Peyer's patch (tissue), 4 donors: Measurements from ENCODE around the gene PDE10A. TPM values are rescaled to one million over a fixed set of nuclear protein-coding genes. Genes with fewer than 3 reads are reported as not detected.

Experiments
- DNase-seq, 3 donors: peaks; one replicate each; pipeline ENCODE4 v3.0.0-alpha.2; 2017 to 2019
- H3K27ac ChIP-seq, 4 donors: fragments of 200-600 bp; sonication (generic); one replicate each; pipeline ENCODE4 v1.5.1; 2016 to 2019
- H3K27me3 ChIP-seq, 2 donors: fragments of 200-600 bp; sonication (generic); one replicate each; pipeline ENCODE4 v1.5.1; 2019
- H3K36me3 ChIP-seq, 3 donors: fragments of 200-600 bp; sonication (generic); one replicate each; pipeline ENCODE4 v1.5.1; 2016 to 2019
- H3K4me1 ChIP-seq, 4 donors: fragments of 200-600 bp; sonication (generic); one replicate each; pipeline ENCODE4 v1.5.1; 2016 to 2019
- H3K4me3 ChIP-seq, 4 donors: fragments of 200-600 bp; sonication (generic); 1 replicate in 3 of 4; 2 replicates in 1 of 4; pipeline ENCODE4 v1.5.1; 2016 to 2019; ENCODE audit warnings: mild to moderate bottlenecking in 1 of 4
- H3K9me3 ChIP-seq, 4 donors: fragments of 200-600 bp; sonication (generic); one replicate each; pipeline ENCODE4 v1.5.1; 2016 to 2019; ENCODE audit warnings: mild to moderate bottlenecking in 1 of 4
- CTCF ChIP-seq, 6 experiments: fragments of 450-650 bp in 4 of 6; fragments of 200-600 bp in 2 of 6; sonication (generic) in 1 of 6; IDR thresholded peaks; one replicate each; pipeline ENCODE4 v1.5.1; 2017 to 2019; ENCODE audit warnings: antibody characterized with exemption in 6 of 6, mild to moderate bottlenecking in 3 of 6, moderate library complexity in 1 of 6
- POLR2A ChIP-seq, 2 donors: fragments of 450-650 bp; IDR thresholded peaks; one replicate each; pipeline ENCODE4 v1.5.1; 2017; ENCODE audit warnings: antibody characterized with exemption in 2 of 2, mild to moderate bottlenecking in 2 of 2, moderate library complexity in 2 of 2
- total RNA-seq, 4 donors: library from RNA; depleted of rRNA; stranded (reverse); fragments of >200 nt; gene quantifications; one replicate each; pipeline ENCODE4 v1.1.0, GENCODE V29; 2016

Gene PDE10A
- total RNA-seq, 4 donors from 2014 or later: 0.35 to 8.8 (median 6.0) TPM

DNA sequence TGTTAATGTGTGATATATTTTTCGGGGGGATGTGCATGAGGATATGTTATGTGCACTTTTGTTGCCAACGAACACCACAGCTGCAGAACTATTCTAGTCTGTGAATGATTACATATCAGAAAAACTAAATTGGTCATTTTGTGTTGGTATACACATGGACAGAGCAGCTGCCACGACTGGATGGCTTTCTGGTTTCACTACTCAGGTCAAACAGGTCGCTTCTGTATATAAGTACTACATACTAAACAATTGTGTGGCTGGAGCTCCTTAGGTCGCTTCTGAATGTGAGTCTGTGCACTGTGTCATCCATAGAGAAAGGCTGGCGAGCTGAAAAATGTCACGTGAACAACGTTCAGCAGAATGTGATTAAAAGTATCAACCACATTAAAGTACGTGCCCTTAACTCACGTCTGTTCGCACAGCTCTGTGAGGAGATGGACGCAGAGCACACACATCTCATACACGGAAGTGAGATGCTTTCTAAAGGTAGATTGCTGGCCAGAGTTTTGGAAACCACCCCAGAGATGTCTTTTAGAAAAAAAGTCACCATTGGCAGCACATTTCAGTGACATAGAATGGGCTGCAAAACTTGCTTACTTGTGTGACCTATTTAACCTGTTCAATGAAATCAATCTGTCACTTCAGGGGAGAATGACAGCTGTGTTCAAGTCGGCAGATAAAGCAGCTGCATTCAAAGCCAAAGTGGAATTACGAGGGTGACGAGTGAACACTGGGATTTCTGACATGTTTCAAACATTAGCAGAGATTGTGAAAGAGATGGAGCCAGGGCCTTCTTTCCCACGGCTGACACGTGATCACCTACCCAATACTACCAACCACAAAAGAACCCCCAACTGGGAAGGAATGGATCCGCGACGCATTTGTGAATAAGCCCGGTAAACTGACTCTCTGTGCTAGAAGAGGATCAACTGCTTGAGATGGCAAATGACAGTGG, 176.6 kb downstream of the PDE10A start:
- no peak for TF ChIP-seq CTCF (IDR thresholded peaks at IDR 0.05)
- TF ChIP-seq POLR2A (IDR thresholded peaks at IDR 0.05): no peak
- H3K4me1 ChIP-seq: no peaks in the 10 kb centered on the region
- no peaks in the 10 kb centered on the region for H3K27me3 ChIP-seq
- H3K9me3 ChIP-seq: peaks cover 0 to 4% (median 0%) of the 10 kb centered on the region in 4 donors
- no peak overlapping the region for H3K27ac ChIP-seq
- no peaks in the 10 kb centered on the region for H3K36me3 ChIP-seq
- H3K4me3 ChIP-seq: no peak overlapping the region
- no peak for DNase-seq

- Histone ChIP-seq H3K4me1 (no peaks in the 10 kb centered on the region), H3K27ac (no peak overlapping the region), H3K4me3 (no peak overlapping the region), H3K9me3 (no peaks in the 10 kb centered on the region), H3K36me3 (no peaks in the 10 kb centered on the region), H3K27me3 (no peaks in the 10 kb centered on the region)
- no peak for DNase-seq
- TF ChIP-seq POLR2A (IDR thresholded peaks at IDR 0.05): no peak
- TF ChIP-seq CTCF (IDR thresholded peaks at IDR 0.05): no peak
Observed at GRCh38 chr6:165484178-165484889, 178.7 kb downstream of the PDE10A start.

DNA sequence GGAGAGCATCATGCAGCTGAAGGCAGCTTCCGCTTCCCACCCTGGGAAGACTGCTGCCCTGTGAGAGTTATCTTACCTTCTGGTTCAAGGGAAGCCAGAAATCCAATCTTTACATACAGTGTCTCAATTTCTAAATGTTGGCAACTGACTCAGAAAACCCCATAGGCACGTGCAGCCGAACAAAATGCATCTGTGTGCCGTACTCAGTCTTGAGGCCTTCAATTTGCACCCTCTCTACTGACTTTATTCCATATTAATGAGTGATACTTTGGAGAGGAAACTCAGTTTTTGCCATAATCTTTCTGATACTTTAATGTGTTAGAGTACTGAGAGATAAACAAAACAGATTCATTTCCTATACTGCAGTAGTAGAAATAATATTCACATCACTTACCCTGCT, 181.1 kb downstream of the PDE10A start:
- Histone ChIP-seq H3K4me1 (no peaks in the 10 kb centered on the region), H3K4me3 (no peak overlapping the region), H3K27ac (no peak overlapping the region), H3K36me3 (no peaks in the 10 kb centered on the region), H3K9me3 (no peaks in the 10 kb centered on the region), H3K27me3 (no peaks in the 10 kb centered on the region)
- TF ChIP-seq POLR2A (IDR thresholded peaks at IDR 0.05) (no peak), CTCF (IDR thresholded peaks at IDR 0.05) (no peak)
- DNase-seq: no peak

DNA sequence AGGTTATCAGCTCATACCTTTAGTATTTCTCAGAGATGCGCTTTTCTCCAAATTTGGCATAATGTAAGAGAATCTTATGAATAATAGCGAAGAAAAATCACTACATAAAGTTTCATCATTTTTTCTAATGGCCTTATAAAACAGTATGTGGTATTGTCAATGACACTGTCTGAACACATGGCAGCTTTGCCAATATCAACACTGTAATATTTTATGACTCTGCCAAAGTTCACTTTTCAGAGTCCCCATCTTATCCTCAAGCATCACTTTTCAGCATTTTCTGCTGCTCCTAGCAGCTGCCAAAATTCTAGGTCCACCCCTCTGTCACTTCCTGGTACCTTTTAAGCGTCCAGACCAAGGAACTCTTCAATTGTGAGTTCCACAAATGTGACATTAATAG, 182.1 kb downstream of the PDE10A start:
- TF ChIP-seq CTCF (IDR thresholded peaks at IDR 0.05): no peak
- TF ChIP-seq POLR2A (IDR thresholded peaks at IDR 0.05): no peak
- no peaks in the 10 kb centered on the region for H3K9me3 ChIP-seq
- no peak overlapping the region for H3K27ac ChIP-seq

DNA sequence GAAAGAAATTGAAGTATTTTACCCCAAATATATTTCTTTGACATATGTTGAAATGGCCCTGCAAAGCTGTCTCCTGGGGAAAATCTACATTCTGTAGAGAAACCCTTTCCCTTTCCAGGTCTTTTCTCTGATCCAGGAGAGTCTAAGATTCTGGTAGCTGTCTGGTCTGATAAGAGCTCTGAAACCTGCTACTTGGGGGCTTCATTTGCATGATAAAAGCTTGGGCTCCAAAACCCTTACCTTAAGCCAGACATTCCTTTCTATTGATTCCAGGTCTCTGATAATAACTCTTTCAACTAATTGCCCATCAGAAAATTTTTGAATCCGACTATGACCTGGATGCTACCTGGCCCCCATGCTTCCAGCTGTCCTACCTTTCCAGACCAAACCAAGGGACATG, 184.5 kb downstream of the PDE10A start:
- no peak for DNase-seq
- no peaks in the 10 kb centered on the region for H3K36me3 ChIP-seq
- no peaks in the 10 kb centered on the region for H3K4me1 ChIP-seq
- H3K27me3 ChIP-seq: no peaks in the 10 kb centered on the region
- TF ChIP-seq CTCF (IDR thresholded peaks at IDR 0.05) (no peak), POLR2A (IDR thresholded peaks at IDR 0.05) (no peak)
- H3K9me3 ChIP-seq: no peaks in the 10 kb centered on the region
- H3K27ac ChIP-seq: no peak overlapping the region
- no peak overlapping the region for H3K4me3 ChIP-seq

More for the DNA sequence above, 182.1 kb downstream of the PDE10A start:
- Histone ChIP-seq H3K36me3 (no peaks in the 10 kb centered on the region), H3K27me3 (no peaks in the 10 kb centered on the region), H3K4me3 (no peak overlapping the region), H3K4me1 (no peaks in the 10 kb centered on the region)
- no peak for DNase-seq
